Measurements from ENCODE around the gene RAD54L. TPM values are rescaled to one million over a fixed set of nuclear protein-coding genes. Genes with fewer than 3 reads are reported as not detected.

RAD54L gene
- total RNA-seq, 1 donor from 2014 or later, result 17.0 TPM

DNA sequence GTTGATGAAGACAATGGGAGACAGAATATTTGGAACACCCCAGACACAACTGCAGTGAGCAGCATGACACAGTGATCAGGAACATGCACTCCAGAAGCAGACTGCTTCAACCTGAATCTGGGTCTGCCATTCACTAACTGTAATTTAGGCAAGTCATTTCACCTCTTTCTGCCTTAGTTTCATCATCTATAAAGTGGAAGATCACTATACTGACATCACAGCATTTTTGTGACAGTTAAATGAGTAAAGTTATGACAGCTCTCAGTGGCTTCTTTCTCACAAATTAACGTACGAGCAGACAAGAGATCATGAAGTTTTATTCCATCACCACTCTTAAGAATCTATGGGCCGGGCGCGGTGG lies 41.6 kb downstream of the RAD54L start:
- Mint-ChIP-seq H3K4me1 (ENCODE audit: low read depth) (peaks cover 5% of the 10 kb centered on the region), H3K36me3 (ENCODE audit: insufficient read depth) (peaks cover 21% of the 10 kb centered on the region), H3K27ac (no peak overlapping the region), H3K9me3 (ENCODE audit: low read depth) (no peaks in the 10 kb centered on the region), H3K27me3 (no peaks in the 10 kb centered on the region), H3K4me3 (ENCODE audit: low read depth) (no peak overlapping the region)
- no peak for DNase-seq (ENCODE audit: low spot score, unreplicated experiment)
- TF ChIP-seq, protein P1, sequence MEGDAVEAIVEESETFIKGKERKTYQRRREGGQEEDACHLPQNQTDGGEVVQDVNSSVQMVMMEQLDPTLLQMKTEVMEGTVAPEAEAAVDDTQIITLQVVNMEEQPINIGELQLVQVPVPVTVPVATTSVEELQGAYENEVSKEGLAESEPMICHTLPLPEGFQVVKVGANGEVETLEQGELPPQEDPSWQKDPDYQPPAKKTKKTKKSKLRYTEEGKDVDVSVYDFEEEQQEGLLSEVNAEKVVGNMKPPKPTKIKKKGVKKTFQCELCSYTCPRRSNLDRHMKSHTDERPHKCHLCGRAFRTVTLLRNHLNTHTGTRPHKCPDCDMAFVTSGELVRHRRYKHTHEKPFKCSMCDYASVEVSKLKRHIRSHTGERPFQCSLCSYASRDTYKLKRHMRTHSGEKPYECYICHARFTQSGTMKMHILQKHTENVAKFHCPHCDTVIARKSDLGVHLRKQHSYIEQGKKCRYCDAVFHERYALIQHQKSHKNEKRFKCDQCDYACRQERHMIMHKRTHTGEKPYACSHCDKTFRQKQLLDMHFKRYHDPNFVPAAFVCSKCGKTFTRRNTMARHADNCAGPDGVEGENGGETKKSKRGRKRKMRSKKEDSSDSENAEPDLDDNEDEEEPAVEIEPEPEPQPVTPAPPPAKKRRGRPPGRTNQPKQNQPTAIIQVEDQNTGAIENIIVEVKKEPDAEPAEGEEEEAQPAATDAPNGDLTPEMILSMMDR (IDR thresholded peaks at IDR 0.05; ENCODE audit: unreplicated experiment), result no peak

DNA sequence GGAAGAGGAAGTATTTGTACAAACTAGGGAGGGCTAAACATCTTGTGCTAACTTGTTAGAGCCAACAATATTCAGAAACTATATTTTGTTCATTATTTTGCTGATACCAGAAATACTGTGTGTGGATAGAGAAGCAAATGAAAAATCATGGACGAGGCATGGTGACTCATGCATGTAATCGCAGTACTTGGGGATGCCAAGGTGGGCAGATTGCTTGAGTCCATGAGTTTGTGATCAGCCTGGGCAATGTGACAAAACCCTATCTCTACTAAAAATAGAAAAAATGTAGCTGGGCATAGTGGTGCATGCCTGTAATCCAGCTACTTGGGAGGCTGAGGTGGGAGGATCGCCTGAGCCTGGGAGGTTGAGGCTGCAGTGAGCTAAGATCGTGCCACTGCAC lies 42.4 kb downstream of the RAD54L start:
- peaks cover 2% of the 10 kb centered on the region for H3K4me1 Mint-ChIP-seq (ENCODE audit: low read depth)
- no peaks in the 10 kb centered on the region for H3K9me3 Mint-ChIP-seq (ENCODE audit: low read depth)
- no peak for DNase-seq (ENCODE audit: low spot score, unreplicated experiment)
- H3K4me3 Mint-ChIP-seq (ENCODE audit: low read depth), result no peak overlapping the region
- H3K27ac Mint-ChIP-seq, result peak overlapping the region; percentile 70
- H3K36me3 Mint-ChIP-seq (ENCODE audit: insufficient read depth), result peaks cover 17% of the 10 kb centered on the region
- H3K27me3 Mint-ChIP-seq, result no peaks in the 10 kb centered on the region
- TF ChIP-seq, protein P1 (IDR thresholded peaks at IDR 0.05; ENCODE audit: unreplicated experiment), result no peak

DNA sequence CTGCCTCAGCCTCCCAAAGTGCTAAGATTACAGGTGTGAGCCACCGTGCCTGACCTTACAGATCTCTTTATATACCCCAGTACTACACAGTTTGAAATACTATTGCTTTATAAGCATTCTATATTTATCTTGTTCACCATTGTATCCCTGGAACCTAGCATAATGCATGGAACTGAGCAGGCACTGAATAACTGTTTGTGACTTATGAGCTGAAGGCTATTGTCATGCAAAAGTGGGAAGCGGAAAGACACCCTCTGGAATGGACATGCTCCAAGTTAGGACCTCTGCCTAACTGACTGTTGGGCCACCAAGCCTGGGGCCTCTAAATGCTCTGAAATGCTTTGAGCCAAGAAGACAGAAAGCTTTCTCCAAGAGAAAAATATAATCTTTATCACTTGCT lies 47.7 kb downstream of the RAD54L start:
- Mint-ChIP-seq H3K9me3 (ENCODE audit: low read depth) (no peaks in the 10 kb centered on the region), H3K27ac (no peak overlapping the region), H3K36me3 (ENCODE audit: insufficient read depth) (peaks cover 22% of the 10 kb centered on the region), H3K4me1 (ENCODE audit: low read depth) (peaks cover 4% of the 10 kb centered on the region), H3K4me3 (ENCODE audit: low read depth) (no peak overlapping the region), H3K27me3 (no peaks in the 10 kb centered on the region)
- DNase-seq (ENCODE audit: low spot score, unreplicated experiment), result no peak
- TF ChIP-seq, protein P1 (IDR thresholded peaks at IDR 0.05; ENCODE audit: unreplicated experiment), result no peak

DNA sequence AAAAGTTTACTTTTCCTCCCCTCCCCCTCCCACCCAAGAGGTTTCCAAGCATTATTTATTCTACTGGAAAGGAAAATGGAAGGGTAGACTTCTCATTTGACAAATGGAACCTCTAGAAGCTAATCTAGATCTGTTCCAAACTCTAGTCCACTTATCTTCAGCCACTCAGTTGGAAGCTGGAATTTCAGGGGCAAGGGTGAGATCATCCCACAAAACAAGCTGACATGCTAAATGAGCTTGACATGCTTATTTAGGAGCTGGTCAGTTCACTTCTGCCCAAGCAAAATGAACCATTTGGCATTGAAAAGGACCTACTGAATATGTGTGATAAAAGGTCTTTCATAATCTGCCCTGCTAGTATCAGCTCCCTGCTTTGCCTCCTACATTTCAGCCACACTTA lies 50.8 kb downstream of the RAD54L start:
- TF ChIP-seq, protein P1 (IDR thresholded peaks at IDR 0.05; ENCODE audit: unreplicated experiment), result no peak
- Mint-ChIP-seq H3K4me3 (ENCODE audit: low read depth) (no peak overlapping the region), H3K27ac (peak overlapping the region; percentile 63), H3K4me1 (ENCODE audit: low read depth) (peaks cover 17% of the 10 kb centered on the region), H3K36me3 (ENCODE audit: insufficient read depth) (peaks cover 20% of the 10 kb centered on the region), H3K9me3 (ENCODE audit: low read depth) (no peaks in the 10 kb centered on the region), H3K27me3 (no peaks in the 10 kb centered on the region)
- DNase-seq (ENCODE audit: low spot score, unreplicated experiment), result no peak

DNA sequence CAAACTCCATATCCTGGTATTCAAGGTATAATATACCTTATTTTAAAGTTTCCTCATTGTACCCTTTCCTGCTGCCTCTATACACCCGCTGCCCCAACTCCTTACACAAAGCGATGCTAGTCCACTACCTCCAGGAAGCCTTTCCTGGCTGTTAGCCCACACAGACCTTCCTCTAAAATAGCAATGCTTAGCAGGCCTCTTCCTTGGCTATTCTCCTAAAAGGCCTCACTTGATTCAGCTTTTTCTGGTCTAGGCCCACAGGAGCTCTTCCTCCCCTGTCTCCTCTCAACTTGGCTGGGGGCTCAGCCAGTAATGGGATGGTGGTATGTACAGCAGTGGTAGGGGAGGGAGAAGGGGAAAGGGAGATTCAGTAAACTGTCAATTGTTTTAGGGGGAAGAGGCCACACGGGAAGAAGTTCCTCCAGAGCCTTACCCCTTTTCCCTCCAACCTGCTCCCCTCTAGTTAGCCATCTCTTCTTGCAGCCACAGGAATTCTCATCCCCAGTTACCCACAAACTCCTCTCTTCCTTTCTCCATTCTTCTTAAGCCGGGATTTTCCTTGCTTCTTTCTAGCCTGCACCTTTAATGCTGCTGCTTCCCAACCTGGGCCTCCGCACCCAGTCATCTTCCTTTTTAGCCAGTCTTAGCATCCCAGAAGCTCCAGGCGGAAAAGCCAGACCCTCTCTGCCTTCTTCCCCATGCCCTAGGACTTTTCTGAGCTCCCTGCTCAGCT lies 53.3 kb downstream of the RAD54L start:
- TF ChIP-seq, protein P1 (IDR thresholded peaks at IDR 0.05; ENCODE audit: unreplicated experiment), result no peak
- H3K9me3 Mint-ChIP-seq (ENCODE audit: low read depth), result no peaks in the 10 kb centered on the region
- no peaks in the 10 kb centered on the region for H3K27me3 Mint-ChIP-seq
- peak overlapping the region; percentile 100 for H3K27ac Mint-ChIP-seq
- peaks cover 20% of the 10 kb centered on the region for H3K4me1 Mint-ChIP-seq (ENCODE audit: low read depth)
- H3K36me3 Mint-ChIP-seq (ENCODE audit: insufficient read depth), result peaks cover 17% of the 10 kb centered on the region
- peak overlapping the region; percentile 99 for H3K4me3 Mint-ChIP-seq (ENCODE audit: low read depth)
- no peak for DNase-seq (ENCODE audit: low spot score, unreplicated experiment)
